HCT116 (cell line): ENCODE data around the gene CIAO2B. TPM values are rescaled to one million over a fixed set of nuclear protein-coding genes. Genes with fewer than 3 reads are reported as not detected.

Source experiments
- ATAC-seq: fragments of 200-7000 bp; cut with Tn5 transposase; 2 replicates; pipeline ENCODE4 v1.9.1; 2020; ENCODE audit warnings: mild to moderate bottlenecking, moderate library complexity
- BruUV-seq: library from RNA; stranded (reverse); fragments of 400-500 nt; replicated peaks from 2 replicates; lab custom pipeline; 2021; lab: Mats Ljungman, UMichigan
- CTCF ChIA-PET: fragments of 300-600 bp; sonication (Branson Sonifier 250); formaldehyde crosslinking; loops from one replicate; lab custom pipeline; 2021; ENCODE audit warnings: antibody characterized with exemption; lab: Charles Lee
- POLR2A ChIA-PET: fragments of 300-600, 350-600 bp; sonication (Branson Sonifier 250); formaldehyde crosslinking; loops from one replicate; lab custom pipeline; 2021; ENCODE audit warnings: antibody characterized with exemption; lab: Charles Lee
- RAD21 ChIA-PET, 2 experiments: fragments of 300-600 bp; sonication (Branson Sonifier 250); formaldehyde crosslinking; loops; one replicate each; lab custom pipeline; 2023; ENCODE audit warnings: low total read pairs in 2 of 2; ENCODE audit not compliant: uncharacterized antibody in 2 of 2, unreplicated experiment in 2 of 2, low non-redundant PET in 1 of 2; lab: Charles Lee
- DNase-seq: peaks from one replicate; pipeline ENCODE4 v3.0.0-alpha.2; 2010; ENCODE audit warnings: low read depth, low spot score
- H2AFZ ChIP-seq: fragments of 200-600 bp; shearing (Covaris generic), sonication (generic); 2 replicates; pipeline ENCODE4 v1.6.1; 2017; ENCODE audit warnings: low read depth, mixed run types, mixed read lengths, antibody characterized with exemption, low read length; ENCODE audit not compliant: poor library complexity, severe bottlenecking
- H3K27ac ChIP-seq: 2 replicates; pipeline ENCODE4 v1.5.1; 2012; ENCODE audit warnings: low read depth, low read length
- H3K27me3 ChIP-seq: fragments of 200-600 bp; sonication (generic); 2 replicates; pipeline ENCODE4 v1.6.1; 2016; ENCODE audit warnings: mixed run types, low read length, mixed read lengths; ENCODE audit not compliant: insufficient read depth
- H3K36me3 ChIP-seq, 2 experiments: fragments of 200-500 bp in 1 of 2; fragments of 200-600 bp in 1 of 2; sonication (Bioruptor generic) in 1 of 2; sonication (generic) in 1 of 2; 2 replicates each; pipeline versions ENCODE4 v1.5.1 to v1.6.1; 2014 to 2016; ENCODE audit warnings: low read length in 2 of 2, inconsistent platforms in 1 of 2, mixed read lengths in 1 of 2, mixed run types in 1 of 2; ENCODE audit not compliant: insufficient read depth in 2 of 2, control insufficient read depth in 1 of 2
- H3K4me1 ChIP-seq, 2 experiments: fragments of 200-600 bp in 1 of 2; sonication (generic) in 1 of 2; 2 replicates each; pipeline versions ENCODE4 v1.5.1 to v1.6.1; 2012 to 2017; ENCODE audit warnings: low read length in 2 of 2, inconsistent platforms in 1 of 2, mild to moderate bottlenecking in 1 of 2, mixed read lengths in 1 of 2, mixed run types in 1 of 2, moderate library complexity in 1 of 2; ENCODE audit not compliant: insufficient read depth in 2 of 2, control insufficient read depth in 1 of 2
- H3K4me2 ChIP-seq: fragments of 200-600 bp; sonication (generic); 2 replicates; pipeline ENCODE4 v1.6.1; 2017; ENCODE audit warnings: mixed run types, low read length, mixed read lengths
- H3K4me3 ChIP-seq, 2 experiments: fragments of 200-600 bp in 1 of 2; sonication (generic) in 1 of 2; replicated peaks in 1 of 2; 2 replicates each; pipeline ENCODE4 v1.5.1; 2011 to 2016; ENCODE audit warnings: low read length in 2 of 2, control low read depth in 1 of 2, low read depth in 1 of 2, mild to moderate bottlenecking in 1 of 2, mixed read lengths in 1 of 2, mixed run types in 1 of 2
- H3K79me2 ChIP-seq: fragments of 200-600 bp; sonication (generic); 2 replicates; pipeline ENCODE4 v1.6.1; 2017; ENCODE audit warnings: mild to moderate bottlenecking, mixed run types, low read length, moderate library complexity, mixed read lengths; ENCODE audit not compliant: insufficient read depth
- H3K9ac ChIP-seq: fragments of 200-600 bp; sonication (generic); 2 replicates; pipeline ENCODE4 v1.6.1; 2016; ENCODE audit warnings: low read length, mixed read lengths
- H3K9me2 ChIP-seq: fragments of 200-600 bp; sonication (generic), shearing (Covaris generic); 2 replicates; pipeline ENCODE4 v1.6.1; 2017; ENCODE audit warnings: mixed run types, mild to moderate bottlenecking, moderate library complexity; ENCODE audit not compliant: insufficient read depth
- H3K9me3 ChIP-seq, 2 experiments: fragments of 200-500 bp in 1 of 2; fragments of 200-600 bp in 1 of 2; sonication (Bioruptor generic) in 1 of 2; sonication (generic) in 1 of 2; 2 replicates each; pipeline ENCODE4 v1.6.1; 2014 to 2017; ENCODE audit warnings: low read length in 2 of 2, mixed read lengths in 2 of 2, inconsistent platforms in 1 of 2, low read depth in 1 of 2, mild to moderate bottlenecking in 1 of 2, mixed run types in 1 of 2, moderate library complexity in 1 of 2; ENCODE audit not compliant: control insufficient read depth in 1 of 2, insufficient read depth in 1 of 2
- H4K20me1 ChIP-seq: fragments of 200-600 bp; sonication (generic), shearing (Covaris generic); 2 replicates; pipeline ENCODE4 v1.6.1; 2017; ENCODE audit warnings: mixed run types, mild to moderate bottlenecking, moderate library complexity; ENCODE audit not compliant: insufficient read depth
- EZH2 ChIP-seq: fragments of 200-600 bp; sonication (generic); IDR thresholded peaks from 2 replicates; pipeline ENCODE4 v1.6.1; 2017; ENCODE audit warnings: antibody characterized with exemption, mixed run types
- FOSL1 ChIP-seq: IDR thresholded peaks from 2 replicates; pipeline ENCODE4 v1.6.1; 2012; ENCODE audit warnings: low read depth
- POLR2AphosphoS5 ChIP-seq: IDR thresholded peaks from 2 replicates; pipeline ENCODE4 v1.6.1; 2011; ENCODE audit warnings: mild to moderate bottlenecking, low read depth, low read length, moderate library complexity
- REST ChIP-seq: IDR thresholded peaks from 2 replicates; pipeline ENCODE4 v1.6.1; 2012; ENCODE audit warnings: low read depth
- SP1 ChIP-seq: IDR thresholded peaks from 2 replicates; pipeline ENCODE4 v1.6.1; 2012; ENCODE audit warnings: low read depth
- TCF7L2 ChIP-seq: IDR thresholded peaks from 2 replicates; pipeline ENCODE4 v1.7.0; 2011; ENCODE audit warnings: borderline replicate concordance, inconsistent platforms; ENCODE audit not compliant: insufficient read depth, insufficient read length; ENCODE audit errors: extremely low read depth
- YY1 ChIP-seq: IDR thresholded peaks from 2 replicates; pipeline ENCODE4 v1.6.1; 2011; ENCODE audit warnings: low read length, low read depth, moderate library complexity, mild to moderate bottlenecking; ENCODE audit not compliant: insufficient replicate concordance; ENCODE audit errors: extremely low read depth
- intact Hi-C: fragments of 100-400 bp; cut with micrococcal nuclease; formaldehyde crosslinking; loops from 2 replicates; pipeline ENCODE4 v1.10.0; 2022
- total RNA-seq: library from RNA; stranded (reverse); gene quantifications from one replicate; pipeline ENCODE4 v1.2.1, GENCODE V29; 2021; ENCODE audit not compliant: unreplicated experiment

The CIAO2B gene
- total RNA-seq, 1 experiment from 2014 or later = 113 TPM

DNA sequence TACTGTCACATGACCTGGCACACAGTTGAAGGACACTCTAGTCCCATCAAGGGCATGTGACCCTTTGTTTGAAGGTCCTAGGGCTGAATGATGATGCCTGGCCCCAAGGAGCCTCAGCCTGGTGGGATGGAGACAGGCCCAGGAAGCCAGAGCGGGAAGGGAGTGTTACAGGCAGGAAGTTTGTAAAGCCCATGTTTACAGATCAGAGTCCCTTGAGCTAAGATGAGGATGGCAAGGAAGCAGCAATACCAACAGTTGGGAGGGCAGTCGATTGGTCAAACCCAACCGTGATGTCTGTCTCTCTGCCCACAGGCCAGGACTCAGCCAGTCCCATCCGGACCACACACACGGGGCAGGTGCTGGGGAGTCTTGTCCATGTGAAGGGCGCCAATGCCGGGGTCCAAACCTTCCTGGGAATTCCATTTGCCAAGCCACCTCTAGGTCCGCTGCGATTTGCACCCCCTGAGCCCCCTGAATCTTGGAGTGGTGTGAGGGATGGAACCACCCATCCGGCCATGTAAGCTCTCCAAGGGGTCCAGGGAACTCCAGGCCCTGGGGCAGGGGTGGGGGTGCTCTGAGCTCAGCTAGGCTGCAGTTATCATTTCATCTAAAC lies 3.6 kb upstream of the CIAO2B start:
- RAD21 ChIA-PET = no interaction called here
- no peak overlapping the region for H3K9ac ChIP-seq

More for the DNA sequence above, 3.6 kb upstream of the CIAO2B start:
- no TSS peak for BruUV-seq
- Histone ChIP-seq H3K27me3 (no peaks in the 10 kb centered on the region), H3K9me2 (no peaks in the 10 kb centered on the region), H3K9me3 (no peaks in the 10 kb centered on the region), H4K20me1 (no peaks in the 10 kb centered on the region), H3K4me2 (no peak overlapping the region), H3K79me2 (peaks cover 53% of the 10 kb centered on the region), H3K36me3 (peaks cover 29 to 33% of the 10 kb centered on the region in 2 experiments; a peak in 3 of 4 replicates), H3K4me1 (peaks cover 0 to 21% of the 10 kb centered on the region in 2 experiments; a peak in 3 of 4 replicates), H3K4me3 (no peak overlapping the region), H3K27ac (no peak overlapping the region), H2AFZ (no peak overlapping the region)
- DNase-seq = no peak
- no peak for ATAC-seq
- ChIA-PET CTCF (interaction anchor here (1.2 kb wide), 1 partner anchor 23 kb away, joined by 3 read pairs; the partner anchor contains the start of gene CES3), POLR2A (no interaction called here)
- TF ChIP-seq REST = no peak
- TF ChIP-seq TCF7L2 = no peak
- TF ChIP-seq FOSL1 = no peak
- TF ChIP-seq SP1 = no peak
- no peak for TF ChIP-seq POLR2AphosphoS5
- no peak for TF ChIP-seq EZH2
- no peak for TF ChIP-seq YY1
- intact Hi-C loops = no loop called here
